ENCODE results near the gene CRYGS. TPM values are rescaled to one million over a fixed set of nuclear protein-coding genes. Genes with fewer than 3 reads are reported as not detected.
"Not testable (repeated sequence)": the region's sequence is repeated elsewhere in the genome, so short reads cannot be mapped to it uniquely, and the experiment has no call there.

Gene CRYGS
- total and polyA plus RNA-seq, 11 donors: 0.18 to 2.7 (median 0.76) TPM; not detected in 1

GRCh38 chr3:186536883-186537844 is 7.0 kb downstream of the CRYGS start:
- no peak for DNase-seq
- Histone ChIP-seq H3K27ac (peak overlapping the region in 1 of 12 donors; percentile 21), H3K9me3 (no peaks in the 10 kb centered on the region), H3K4me1 (peaks cover 0 to 41% (median 14%) of the 10 kb centered on the region in 12 donors), H3K36me3 (peaks cover 0 to 10% (median 0%) of the 10 kb centered on the region in 9 donors), H3K27me3 (no peaks in the 10 kb centered on the region), H3K4me3 (no peak overlapping the region)
- intact Hi-C loops (cut with DNase I): loop anchor here in 4 of 10 donors (2.0 to 10.0 kb wide), 5 partner anchors 112 to 552 kb away; no protein-coding TSS in a partner anchor
- TF ChIP-seq POLR2A (IDR thresholded peaks at IDR 0.05) (no peak), CTCF (IDR thresholded peaks at IDR 0.05) (no peak)
- ATAC-seq: peak in 2 of 4 donors; percentile 64 to 65

- ATAC-seq: peak in 2 of 4 donors; percentile 16 to 60
- 87 to 91% (median 89%) methylated on average over 6 of the region's 6 CpGs for WGBS, 4 donors
- no peak for DNase-seq
- Histone ChIP-seq H3K9me3 (no peaks in the 10 kb centered on the region), H3K36me3 (peaks cover 0 to 10% (median 0%) of the 10 kb centered on the region in 9 donors), H3K4me3 (no peak overlapping the region), H3K27me3 (no peaks in the 10 kb centered on the region), H3K27ac (no peak overlapping the region), H3K4me1 (peaks cover 0 to 30% (median 7%) of the 10 kb centered on the region in 12 donors)
- TF ChIP-seq POLR2A (IDR thresholded peaks at IDR 0.05) (no peak), CTCF (IDR thresholded peaks at IDR 0.05) (no peak)
- intact Hi-C loops (cut with DNase I): loop anchor here in 3 of 10 donors (10.0 kb wide), 3 partner anchors 109 to 549 kb away; no protein-coding TSS in a partner anchor
These were observed 10.0 kb downstream of the CRYGS start for GRCh38 chr3:186534113-186534669.

- H3K4me1 ChIP-seq: peaks cover 0 to 30% (median 7%) of the 10 kb centered on the region in 12 donors
- H3K4me3 ChIP-seq: no peak overlapping the region
- H3K36me3 ChIP-seq: no peaks in the 10 kb centered on the region
- DNase-seq (no peak), ATAC-seq (no peak)
- H3K27me3 ChIP-seq: no peaks in the 10 kb centered on the region
- intact Hi-C loops (cut with DNase I): loop anchor here in 3 of 10 donors (10.0 kb wide), 3 partner anchors 108 to 548 kb away; no protein-coding TSS in a partner anchor
- no peak for TF ChIP-seq POLR2A (IDR thresholded peaks at IDR 0.05)
- no peaks in the 10 kb centered on the region for H3K9me3 ChIP-seq
- WGBS, 4 donors: 29 to 70% (median 60%) methylated on average over 1 of the region's 1 CpG
- H3K27ac ChIP-seq: no peak overlapping the region
These were observed 11.5 kb downstream of the CRYGS start for GRCh38 chr3:186532598-186533072.

- H3K4me3 ChIP-seq, H3K27me3 ChIP-seq, H3K9me3 ChIP-seq, DNase-seq, ATAC-seq, H3K36me3 ChIP-seq, H3K27ac ChIP-seq: not testable (repeated sequence)
- 91 to 100% (median 98%) methylated on average over 3 of the region's 3 CpGs for WGBS, 4 donors
- intact Hi-C loops (cut with DNase I): loop anchor here in 3 of 10 donors (10.0 kb wide), 3 partner anchors 107 to 547 kb away; no protein-coding TSS in a partner anchor
- H3K4me1 ChIP-seq: peaks cover 0 to 21% (median under 1%) of the 10 kb centered on the region in 12 donors
These were observed 12.5 kb downstream of the CRYGS start for GRCh38 chr3:186531694-186532093.

- H3K27me3 ChIP-seq: no peaks in the 10 kb centered on the region
- H3K27ac ChIP-seq: no peak overlapping the region
- TF ChIP-seq CTCF (IDR thresholded peaks at IDR 0.05) (no peak), POLR2A (IDR thresholded peaks at IDR 0.05) (no peak)
- no peak overlapping the region for H3K4me3 ChIP-seq
- DNase-seq (no peak), ATAC-seq (no peak)
- H3K9me3 ChIP-seq: no peaks in the 10 kb centered on the region
- intact Hi-C loops (cut with DNase I): loop anchor here in 3 of 10 donors (10.0 kb wide), 3 partner anchors 106 to 546 kb away; no protein-coding TSS in a partner anchor
- no peaks in the 10 kb centered on the region for H3K36me3 ChIP-seq
- peaks cover 0 to 17% (median 0%) of the 10 kb centered on the region in 12 donors for H3K4me1 ChIP-seq
These were observed 13.8 kb downstream of the CRYGS start for GRCh38 chr3:186530415-186530814.

All from heart left ventricle (tissue), 16 donors.